Upper lobe of left lung (tissue), 4 donors: ENCODE results near the gene CHAT.

Experiments
- EP300 ChIP-seq, 4 donors: sonication (generic); formaldehyde crosslinking; IDR thresholded peaks; one replicate each; pipeline ENCODE4 v1.5.1; 2017; ENCODE audit warnings: antibody characterized with exemption in 4 of 4, control low read depth in 2 of 4
- POLR2A ChIP-seq, 4 donors: fragments of 450-650 bp; IDR thresholded peaks; one replicate each; pipeline ENCODE4 v1.5.1; 2016 to 2017; ENCODE audit warnings: antibody characterized with exemption in 4 of 4, mild to moderate bottlenecking in 2 of 4
- POLR2AphosphoS5 ChIP-seq, 2 donors: sonication (generic); formaldehyde crosslinking; IDR thresholded peaks; one replicate each; pipeline ENCODE4 v1.5.1; 2017; ENCODE audit warnings: antibody characterized with exemption in 2 of 2
- TF ChIP-seq, protein P1 (sequence below), 6 experiments: fragments of 450-650 bp in 4 of 6; fragments of 200-600 bp in 2 of 6; sonication (generic) in 2 of 6; IDR thresholded peaks; one replicate each; pipeline ENCODE4 v1.5.1; 2016 to 2019; ENCODE audit warnings: antibody characterized with exemption in 6 of 6

DNA sequence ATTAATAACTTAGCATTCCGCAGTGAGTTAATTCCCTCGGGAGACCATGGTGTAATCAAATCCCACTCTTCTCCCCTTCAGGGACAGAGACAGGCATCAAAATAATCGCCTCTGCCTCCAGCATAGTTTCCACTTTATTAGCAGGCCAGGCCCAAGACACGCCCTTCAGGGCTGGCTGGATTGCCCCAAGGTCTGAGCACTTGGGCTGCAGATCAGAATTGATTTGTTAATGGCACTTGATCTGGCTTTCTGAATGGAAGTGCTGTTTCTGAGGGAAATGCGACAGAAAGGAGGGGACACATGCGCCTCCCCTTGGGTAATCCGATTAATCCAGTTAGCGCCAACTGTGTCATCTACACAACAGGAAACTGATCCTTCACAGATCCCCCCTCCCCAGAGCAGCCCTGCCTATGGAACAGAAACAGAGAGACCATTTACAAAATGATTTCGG lies 15.6 kb downstream of the CHAT start:
- TF ChIP-seq, protein P1, sequence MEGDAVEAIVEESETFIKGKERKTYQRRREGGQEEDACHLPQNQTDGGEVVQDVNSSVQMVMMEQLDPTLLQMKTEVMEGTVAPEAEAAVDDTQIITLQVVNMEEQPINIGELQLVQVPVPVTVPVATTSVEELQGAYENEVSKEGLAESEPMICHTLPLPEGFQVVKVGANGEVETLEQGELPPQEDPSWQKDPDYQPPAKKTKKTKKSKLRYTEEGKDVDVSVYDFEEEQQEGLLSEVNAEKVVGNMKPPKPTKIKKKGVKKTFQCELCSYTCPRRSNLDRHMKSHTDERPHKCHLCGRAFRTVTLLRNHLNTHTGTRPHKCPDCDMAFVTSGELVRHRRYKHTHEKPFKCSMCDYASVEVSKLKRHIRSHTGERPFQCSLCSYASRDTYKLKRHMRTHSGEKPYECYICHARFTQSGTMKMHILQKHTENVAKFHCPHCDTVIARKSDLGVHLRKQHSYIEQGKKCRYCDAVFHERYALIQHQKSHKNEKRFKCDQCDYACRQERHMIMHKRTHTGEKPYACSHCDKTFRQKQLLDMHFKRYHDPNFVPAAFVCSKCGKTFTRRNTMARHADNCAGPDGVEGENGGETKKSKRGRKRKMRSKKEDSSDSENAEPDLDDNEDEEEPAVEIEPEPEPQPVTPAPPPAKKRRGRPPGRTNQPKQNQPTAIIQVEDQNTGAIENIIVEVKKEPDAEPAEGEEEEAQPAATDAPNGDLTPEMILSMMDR (IDR thresholded peaks at IDR 0.05) = no peak
- TF ChIP-seq POLR2AphosphoS5 (IDR thresholded peaks at IDR 0.05) = no peak
- TF ChIP-seq POLR2A (IDR thresholded peaks at IDR 0.05) = no peak
- TF ChIP-seq EP300 (IDR thresholded peaks at IDR 0.05) = no peak
